CD4-positive, CD25-positive, alpha-beta regulatory T cell (primary cell): Measurements from ENCODE around the gene TMEM80. TPM values are rescaled to one million over a fixed set of nuclear protein-coding genes. Genes with fewer than 3 reads are reported as not detected.

Experiments
- ATAC-seq, 2 donors: fragments of 150-1000 bp; cut with Tn5 transposase; one replicate each; pipeline ENCODE4 v1.10.0; 2021; ENCODE audit warnings: low read depth in 2 of 2, moderate number of reproducible peaks in 2 of 2, moderate library complexity in 1 of 2
- DNase-seq, 3 donors: peaks; one replicate each; pipeline versions ENCODE4 v3.0.0 to v3.0.0-alpha.2; 2012 to 2022; ENCODE audit warnings: mixed read lengths in 1 of 3
- H3K27ac ChIP-seq: one replicate; pipeline ENCODE4 v1.7.0; 2013; ENCODE audit warnings: mild to moderate bottlenecking, low read length; ENCODE audit not compliant: insufficient read depth, poor library complexity, severe bottlenecking
- H3K27me3 ChIP-seq: one replicate; pipeline ENCODE4 v1.7.0; 2013; ENCODE audit warnings: low read length; ENCODE audit not compliant: control insufficient read depth, insufficient read depth
- H3K36me3 ChIP-seq: one replicate; pipeline ENCODE4 v1.7.0; 2013; ENCODE audit warnings: mild to moderate bottlenecking, low read length, moderate library complexity; ENCODE audit not compliant: control insufficient read depth, insufficient read depth
- H3K4me1 ChIP-seq: 2 replicates; pipeline ENCODE4 v1.7.0; 2013; ENCODE audit warnings: mild to moderate bottlenecking, low read length; ENCODE audit not compliant: insufficient read depth, control insufficient read depth, poor library complexity, severe bottlenecking
- H3K4me3 ChIP-seq: one replicate; pipeline ENCODE4 v1.7.0; 2013; ENCODE audit warnings: low read depth, mild to moderate bottlenecking, low read length, moderate library complexity
- H3K9me3 ChIP-seq, 2 experiments: 1 replicate in 1 of 2; 2 replicates in 1 of 2; pipeline ENCODE4 v1.7.0; 2013; ENCODE audit warnings: low read length in 2 of 2, mild to moderate bottlenecking in 1 of 2, moderate library complexity in 1 of 2; ENCODE audit not compliant: control insufficient read depth in 2 of 2
- H3K27ac Mint-ChIP-seq, 3 donors: one replicate each; pipeline ENCODE4 v1.8.0; 2020 to 2022; ENCODE audit warnings: mild to moderate bottlenecking in 3 of 3, mixed read lengths in 3 of 3, moderate library complexity in 2 of 3
- H3K27me3 Mint-ChIP-seq: one replicate; pipeline ENCODE4 v1.8.0; 2022; ENCODE audit warnings: mild to moderate bottlenecking, mixed read lengths
- H3K36me3 Mint-ChIP-seq: one replicate; pipeline ENCODE4 v1.8.0; 2020; ENCODE audit warnings: mixed read lengths
- H3K4me1 Mint-ChIP-seq, 4 donors: one replicate each; pipeline ENCODE4 v1.8.0; 2020 to 2022; ENCODE audit warnings: mixed read lengths in 4 of 4, mild to moderate bottlenecking in 1 of 4
- H3K4me3 Mint-ChIP-seq, 4 donors: one replicate each; pipeline ENCODE4 v1.8.0; 2020 to 2022; ENCODE audit warnings: mild to moderate bottlenecking in 4 of 4, mixed read lengths in 4 of 4, moderate library complexity in 3 of 4
- H3K9me3 Mint-ChIP-seq, 7 donors: one replicate each; pipeline ENCODE4 v1.8.0; 2020 to 2022; ENCODE audit warnings: mixed read lengths in 7 of 7, mild to moderate bottlenecking in 3 of 7, moderate library complexity in 2 of 7
- polyA plus RNA-seq, 4 donors: library from polyadenylated mRNA; unstranded; fragments of 300-500 nt; fragmentation: Illumina TruSeq; gene quantifications; one replicate each; pipeline ENCODE4 v1.2.3, GENCODE V29; 2021
- total RNA-seq: library from RNA; stranded (reverse); gene quantifications from one replicate; pipeline ENCODE4 v1.2.3, GENCODE V29; 2022

Gene TMEM80
- total and polyA plus RNA-seq, 5 donors from 2014 or later, result 24.5 to 35.0 (median 26.3) TPM

DNA sequence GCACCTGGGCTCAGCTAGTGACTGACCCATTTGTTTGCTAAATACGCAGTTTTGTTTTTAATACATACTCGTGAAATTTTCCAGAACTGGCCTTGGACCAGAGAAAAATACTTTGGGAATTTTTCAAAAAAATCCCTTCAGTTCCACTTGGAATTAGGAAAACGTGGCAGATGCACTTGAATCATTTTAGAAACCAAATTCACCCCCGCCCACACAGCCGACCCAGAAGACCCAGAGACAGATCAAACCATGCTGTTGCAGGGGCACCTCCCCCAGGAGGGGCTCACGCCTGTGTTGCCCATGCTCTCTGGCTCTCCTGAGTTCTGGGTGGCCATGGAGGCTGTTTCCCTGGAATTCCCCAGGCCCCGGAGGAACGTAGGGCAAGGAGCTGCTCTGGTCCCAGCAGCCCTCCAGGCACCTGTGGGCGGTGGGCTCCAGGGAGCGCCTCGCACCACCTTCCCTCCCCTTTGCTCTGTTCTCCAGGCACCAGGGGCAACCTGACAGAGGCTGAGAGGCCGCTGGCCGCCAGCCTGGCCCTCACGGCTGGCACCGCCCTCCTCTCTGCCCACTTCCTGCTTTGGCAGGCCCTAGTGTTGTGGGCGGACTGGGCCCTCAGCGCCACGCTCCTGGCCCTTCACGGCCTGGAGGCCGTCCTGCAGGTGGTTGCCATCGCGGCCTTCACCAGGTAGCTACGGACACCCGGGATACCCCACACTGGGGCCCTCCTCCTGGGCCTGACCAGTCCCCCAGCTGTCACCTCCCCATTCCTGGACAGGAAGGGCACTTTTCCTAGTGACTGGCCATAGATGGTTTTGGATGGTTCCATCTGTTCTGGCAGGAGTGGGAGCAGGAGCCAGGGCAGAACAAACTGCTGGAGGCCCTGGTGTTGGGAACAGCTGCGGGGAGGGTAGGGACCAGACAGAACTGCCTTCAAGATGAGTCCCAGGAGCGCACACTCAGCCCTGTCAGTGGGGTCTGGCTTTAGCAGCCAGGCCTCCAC, 7.1 kb downstream of the TMEM80 start:
- no peak for DNase-seq
- Mint-ChIP-seq H3K9me3 (no peaks in the 10 kb centered on the region), H3K36me3 (no peaks in the 10 kb centered on the region), H3K27me3 (peaks cover 11% of the 10 kb centered on the region), H3K4me3 (no peak overlapping the region), H3K27ac (no peak overlapping the region), H3K4me1 (peaks cover 0 to 8% (median 2%) of the 10 kb centered on the region in 4 donors)
- H3K27ac ChIP-seq, result no peak overlapping the region
- H3K4me3 ChIP-seq, result no peak overlapping the region
- H3K9me3 ChIP-seq, result no peaks in the 10 kb centered on the region
- no peaks in the 10 kb centered on the region for H3K36me3 ChIP-seq
- no peak for ATAC-seq
- H3K27me3 ChIP-seq, result no peaks in the 10 kb centered on the region
- H3K4me1 ChIP-seq, result peaks cover 14% of the 10 kb centered on the region

DNA sequence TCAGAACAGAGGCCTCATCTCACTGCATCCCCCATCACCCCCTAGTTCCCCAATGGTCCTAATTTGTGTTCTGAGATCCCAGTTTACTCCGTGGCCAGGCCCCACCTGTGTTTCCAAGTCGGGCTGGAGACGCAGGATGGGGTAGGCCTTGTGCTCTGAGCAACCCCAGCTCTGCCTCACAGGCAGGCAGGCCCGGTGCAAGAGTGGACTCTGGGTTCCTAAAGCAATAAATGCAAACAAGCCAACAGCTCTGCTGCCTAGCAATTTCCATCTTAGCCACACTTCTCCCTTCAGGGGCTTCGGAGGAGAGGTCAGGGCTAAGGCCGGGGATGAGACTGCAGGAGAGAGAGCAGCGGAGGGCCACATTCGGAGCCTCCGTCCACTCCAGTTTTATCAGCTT, 7.9 kb downstream of the TMEM80 start:
- Histone ChIP-seq H3K27me3 (no peaks in the 10 kb centered on the region), H3K27ac (no peak overlapping the region), H3K4me3 (no peak overlapping the region), H3K4me1 (peaks cover 14% of the 10 kb centered on the region), H3K36me3 (no peaks in the 10 kb centered on the region), H3K9me3 (no peaks in the 10 kb centered on the region)
- no peaks in the 10 kb centered on the region for H3K9me3 Mint-ChIP-seq
- H3K4me1 Mint-ChIP-seq, result peaks cover 0 to 2% (median 0%) of the 10 kb centered on the region in 4 donors
- ATAC-seq (no peak), DNase-seq (no peak)
- no peak overlapping the region for H3K27ac Mint-ChIP-seq
- H3K27me3 Mint-ChIP-seq, result peaks cover 13% of the 10 kb centered on the region
- no peak overlapping the region for H3K4me3 Mint-ChIP-seq
- no peaks in the 10 kb centered on the region for H3K36me3 Mint-ChIP-seq

DNA sequence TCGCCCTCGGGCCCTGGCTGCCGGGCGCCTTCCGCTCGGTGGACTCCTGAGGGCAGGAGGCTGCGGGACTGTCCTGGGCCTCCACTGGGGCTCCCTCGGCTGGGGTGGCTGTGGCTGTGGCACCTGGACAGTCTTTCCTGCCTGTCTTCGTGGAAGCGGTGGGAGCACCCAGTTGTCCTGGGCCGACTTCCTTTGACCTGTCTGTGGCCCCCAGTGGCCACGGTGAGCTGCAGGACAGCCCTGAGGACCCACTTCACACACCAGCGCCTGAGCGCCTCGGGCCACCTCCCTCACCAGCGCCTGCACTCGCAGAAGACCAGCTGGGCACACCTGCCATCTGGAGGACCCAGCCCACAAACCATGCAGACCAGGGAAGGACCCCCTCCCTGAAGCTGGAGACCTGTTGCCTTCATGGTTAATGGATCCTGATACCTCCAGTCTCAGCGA, 8.6 kb downstream of the TMEM80 start:
- H3K36me3 Mint-ChIP-seq, result no peaks in the 10 kb centered on the region
- H3K9me3 ChIP-seq, result no peaks in the 10 kb centered on the region
- no peaks in the 10 kb centered on the region for H3K36me3 ChIP-seq
- H3K27me3 Mint-ChIP-seq, result peaks cover 13% of the 10 kb centered on the region
- H3K27ac Mint-ChIP-seq, result no peak overlapping the region
- H3K4me1 Mint-ChIP-seq, result peaks cover 0 to 2% (median 0%) of the 10 kb centered on the region in 4 donors
- no peak overlapping the region for H3K4me3 ChIP-seq
- H3K4me1 ChIP-seq, result peaks cover 14% of the 10 kb centered on the region
- no peak overlapping the region for H3K4me3 Mint-ChIP-seq
- H3K9me3 Mint-ChIP-seq, result no peaks in the 10 kb centered on the region
- ATAC-seq (no peak), DNase-seq (no peak)
- no peaks in the 10 kb centered on the region for H3K27me3 ChIP-seq
- no peak overlapping the region for H3K27ac ChIP-seq

DNA sequence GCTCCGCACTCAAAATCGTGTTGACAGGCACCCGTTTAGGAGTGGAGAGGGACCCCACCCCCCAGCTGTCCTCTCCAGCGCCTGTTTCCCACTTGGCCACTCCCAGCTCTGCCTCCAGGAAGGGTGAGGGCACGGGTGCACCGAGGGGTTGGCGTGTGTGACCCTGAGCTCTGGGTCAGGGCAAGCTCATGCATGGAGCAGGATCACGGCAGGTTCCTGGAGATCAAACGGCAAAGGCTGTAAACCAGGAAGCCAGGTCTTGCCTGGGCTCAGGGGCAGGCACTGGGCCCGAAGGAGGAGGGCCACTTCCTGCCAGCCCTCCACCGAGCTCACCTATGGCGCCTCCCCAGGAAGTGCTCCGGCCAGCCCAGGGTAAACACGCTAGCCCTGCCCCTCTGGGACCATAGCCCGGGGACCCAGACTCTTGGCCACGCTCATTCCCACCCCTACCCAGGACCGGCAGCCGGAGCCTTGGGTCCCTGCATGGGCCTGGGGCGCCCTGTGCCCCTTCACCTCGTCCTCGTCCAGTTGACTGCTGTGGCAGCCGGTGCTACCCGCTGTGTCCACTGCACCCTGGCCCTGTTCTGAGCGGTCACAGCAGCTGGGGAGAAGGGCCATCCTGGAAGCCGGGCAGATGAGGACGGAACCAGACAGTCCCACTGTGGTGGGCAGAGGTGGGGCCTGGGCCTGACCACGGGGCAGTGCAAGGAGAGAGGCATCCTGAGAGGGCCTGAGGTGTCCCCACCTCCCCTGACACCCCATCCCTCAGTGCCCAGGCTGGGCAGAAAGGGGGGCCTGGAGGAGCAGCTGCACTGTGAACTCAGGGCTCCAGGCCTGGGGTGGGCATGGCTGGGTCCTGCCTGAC, 9.4 kb downstream of the TMEM80 start:
- DNase-seq (no peak), ATAC-seq (no peak)
- Histone ChIP-seq H3K27me3 (no peaks in the 10 kb centered on the region), H3K36me3 (no peaks in the 10 kb centered on the region), H3K4me3 (no peak overlapping the region), H3K4me1 (peaks cover 14% of the 10 kb centered on the region), H3K9me3 (no peaks in the 10 kb centered on the region), H3K27ac (no peak overlapping the region)
- peaks cover 0 to 2% (median 0%) of the 10 kb centered on the region in 4 donors for H3K4me1 Mint-ChIP-seq
- H3K27me3 Mint-ChIP-seq, result peaks cover 13% of the 10 kb centered on the region
- no peaks in the 10 kb centered on the region for H3K36me3 Mint-ChIP-seq
- peak overlapping the region in 1 of 4 donors; percentile 43 for H3K4me3 Mint-ChIP-seq
- no peak overlapping the region for H3K27ac Mint-ChIP-seq
- no peaks in the 10 kb centered on the region for H3K9me3 Mint-ChIP-seq

DNA sequence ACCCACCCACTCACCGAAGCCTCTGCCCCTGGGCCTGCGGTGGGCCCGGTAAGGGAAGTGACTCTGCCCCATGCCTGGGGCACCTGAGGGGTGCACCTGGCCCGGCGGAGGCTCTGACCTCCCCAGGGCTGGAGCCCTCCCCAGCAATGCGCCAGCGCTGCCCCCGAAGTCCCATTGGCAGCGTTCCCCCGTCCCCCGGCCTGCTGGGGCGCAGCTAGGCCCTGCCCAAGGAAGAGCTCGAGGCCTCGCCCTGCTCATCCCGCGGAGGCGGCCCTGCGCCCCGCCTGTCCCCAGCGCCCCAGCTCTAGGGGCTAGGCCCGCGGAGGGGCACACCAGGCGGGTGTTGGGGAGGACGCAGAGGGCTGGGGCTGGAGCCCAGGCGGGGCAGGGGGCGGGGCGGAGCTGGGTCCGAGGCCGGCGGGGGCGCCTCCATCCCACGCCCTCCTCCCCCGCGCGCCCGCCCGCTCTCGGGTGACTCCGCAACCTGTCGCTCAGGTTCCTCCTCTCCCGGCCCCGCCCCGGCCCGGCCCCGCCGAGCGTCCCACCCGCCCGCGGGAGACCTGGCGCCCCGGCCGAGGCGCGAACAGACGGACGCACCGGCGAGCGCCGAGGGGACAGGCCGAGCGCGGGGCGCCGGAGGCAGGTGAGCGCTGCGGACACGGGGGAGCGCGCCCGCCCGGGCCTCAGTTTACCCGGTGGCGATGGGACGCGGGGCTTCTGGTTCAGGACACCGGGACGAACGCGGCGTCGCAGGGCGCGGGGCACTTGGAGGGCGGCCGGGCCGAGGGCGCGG, 10.2 kb downstream of the TMEM80 start, which contains the start of gene EPS8L2:
Gene EPS8L2 (plus strand): TSS at position 586 of the 793 bp plus-strand sequence. CDS start 3,177 bp downstream, outside the sequence.
- no peaks in the 10 kb centered on the region for H3K36me3 ChIP-seq
- H3K36me3 Mint-ChIP-seq, result no peaks in the 10 kb centered on the region
- H3K9me3 Mint-ChIP-seq, result no peaks in the 10 kb centered on the region
- no peak for DNase-seq
- peaks cover 14% of the 10 kb centered on the region for H3K4me1 ChIP-seq
- H3K9me3 ChIP-seq, result no peaks in the 10 kb centered on the region
- H3K27ac Mint-ChIP-seq, result no peak within 1 kb of the TSS
- H3K4me3 ChIP-seq, result no peak within 1 kb of the TSS
- H3K4me3 Mint-ChIP-seq, result peak within 1 kb of the TSS in 1 of 4 donors; percentile 43
- peaks cover 13% of the 10 kb centered on the region for H3K27me3 Mint-ChIP-seq
- no peak within 1 kb of the TSS for H3K27ac ChIP-seq
- no peaks in the 10 kb centered on the region for H3K27me3 ChIP-seq
- ATAC-seq, result peak in 1 of 2 donors; percentile 41
- H3K4me1 Mint-ChIP-seq, result peaks cover 0 to 6% (median 0%) of the 10 kb centered on the region in 4 donors

DNA sequence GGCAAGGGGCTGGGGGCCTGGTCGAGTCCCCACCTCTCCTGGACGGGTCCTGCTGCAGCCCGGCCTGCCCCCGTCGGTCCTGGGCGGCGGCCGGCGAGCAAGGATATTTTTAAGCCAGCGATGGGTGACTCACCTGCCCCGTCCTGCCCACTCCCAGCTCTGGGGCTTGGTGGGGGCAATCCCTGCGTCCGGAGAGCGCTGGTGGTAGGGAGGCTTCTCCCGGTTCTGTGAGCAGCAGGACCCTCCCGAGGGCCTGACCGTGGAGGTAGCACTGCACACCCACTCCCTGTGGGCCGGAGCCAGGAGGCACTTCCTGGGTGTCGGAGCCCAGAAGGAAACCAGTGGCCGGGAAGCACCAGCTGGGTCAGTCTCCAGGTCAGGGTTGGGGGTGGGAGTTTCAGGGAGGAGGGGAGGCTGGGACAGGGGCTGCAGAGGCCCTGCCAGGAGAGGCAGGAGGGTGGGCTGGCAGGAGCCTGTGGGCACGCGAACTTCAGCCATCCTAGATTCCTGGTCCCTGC, 10.9 kb downstream of the TMEM80 start:
- Mint-ChIP-seq H3K4me1 (peaks cover 0 to 6% (median 0%) of the 10 kb centered on the region in 4 donors), H3K4me3 (no peak overlapping the region)
- DNase-seq, result no peak

More for the DNA sequence above, 10.9 kb downstream of the TMEM80 start:
- no peak for ATAC-seq
- Histone ChIP-seq H3K27ac (no peak overlapping the region), H3K9me3 (no peaks in the 10 kb centered on the region), H3K4me3 (no peak overlapping the region), H3K4me1 (peaks cover 14% of the 10 kb centered on the region), H3K27me3 (no peaks in the 10 kb centered on the region), H3K36me3 (no peaks in the 10 kb centered on the region)
- Mint-ChIP-seq H3K27me3 (peaks cover 18% of the 10 kb centered on the region), H3K9me3 (no peaks in the 10 kb centered on the region), H3K36me3 (no peaks in the 10 kb centered on the region), H3K27ac (no peak overlapping the region)
